KOPT-K1 (cell line): ENCODE measurements around the gene COL4A5.
"Not testable (repeated sequence)": the region's sequence is repeated elsewhere in the genome, so short reads cannot be mapped to it uniquely, and the experiment has no call there.

ENCODE experiments used
- H3K27ac ChIP-seq: fragments of 200-600 bp; sonication (generic); 2 replicates; pipeline ENCODE4 v1.5.1; 2016; ENCODE audit warnings: antibody characterized with exemption, mild to moderate bottlenecking, low read depth, low read length; ENCODE audit not compliant: poor library complexity, severe bottlenecking
- H3K36me3 ChIP-seq: fragments of 200-600 bp; sonication (generic); 2 replicates; pipeline ENCODE4 v1.5.1; 2017; ENCODE audit warnings: antibody characterized with exemption, mild to moderate bottlenecking, low read length, moderate library complexity; ENCODE audit not compliant: insufficient read depth
- H3K9me3 ChIP-seq: fragments of 200-600 bp; sonication (generic); 2 replicates; pipeline ENCODE4 v1.5.1; 2017; ENCODE audit warnings: antibody characterized with exemption, low read length, mild to moderate bottlenecking; ENCODE audit not compliant: insufficient read depth, poor library complexity, severe bottlenecking

The COL4A5 gene

DNA sequence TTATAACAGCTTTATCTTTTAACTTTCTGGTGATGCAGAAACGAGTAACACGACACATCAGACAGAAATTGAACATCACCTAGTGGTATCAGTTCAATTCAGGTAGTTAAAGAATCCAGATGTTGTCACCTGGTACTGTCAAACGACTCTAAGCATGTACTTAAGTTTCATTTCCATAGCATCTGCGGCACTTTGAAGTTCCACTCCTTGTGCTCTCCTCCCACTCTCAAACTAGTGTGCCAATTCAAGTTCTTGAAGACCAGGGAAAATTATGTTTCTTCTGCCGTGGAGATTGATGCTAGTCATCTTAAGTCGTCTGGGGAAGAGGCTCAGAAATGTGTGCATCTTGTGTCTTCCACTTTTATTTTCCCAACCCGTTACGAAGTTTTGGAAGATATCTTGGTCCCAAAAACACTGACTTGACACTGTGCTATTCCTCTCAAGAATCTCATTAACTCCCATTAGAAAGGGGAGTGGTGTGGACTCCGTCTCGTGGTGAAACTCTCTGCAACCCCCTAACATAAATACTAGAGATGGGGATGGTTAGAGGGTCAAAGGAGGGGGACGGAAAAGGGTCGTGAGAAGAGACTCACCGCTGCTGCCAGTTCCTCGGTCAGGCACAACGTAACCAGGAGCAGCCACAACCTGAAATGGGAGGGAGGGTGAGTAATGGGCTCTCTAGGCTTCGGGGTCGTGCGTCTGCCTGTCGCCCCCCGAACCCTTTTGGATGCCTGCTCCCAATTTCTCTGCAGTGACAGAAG lies 2.1 kb upstream of the COL4A5 start:
- no peaks in the 10 kb centered on the region for H3K9me3 ChIP-seq
- H3K27ac ChIP-seq: no peak overlapping the region
- no peaks in the 10 kb centered on the region for H3K36me3 ChIP-seq

DNA sequence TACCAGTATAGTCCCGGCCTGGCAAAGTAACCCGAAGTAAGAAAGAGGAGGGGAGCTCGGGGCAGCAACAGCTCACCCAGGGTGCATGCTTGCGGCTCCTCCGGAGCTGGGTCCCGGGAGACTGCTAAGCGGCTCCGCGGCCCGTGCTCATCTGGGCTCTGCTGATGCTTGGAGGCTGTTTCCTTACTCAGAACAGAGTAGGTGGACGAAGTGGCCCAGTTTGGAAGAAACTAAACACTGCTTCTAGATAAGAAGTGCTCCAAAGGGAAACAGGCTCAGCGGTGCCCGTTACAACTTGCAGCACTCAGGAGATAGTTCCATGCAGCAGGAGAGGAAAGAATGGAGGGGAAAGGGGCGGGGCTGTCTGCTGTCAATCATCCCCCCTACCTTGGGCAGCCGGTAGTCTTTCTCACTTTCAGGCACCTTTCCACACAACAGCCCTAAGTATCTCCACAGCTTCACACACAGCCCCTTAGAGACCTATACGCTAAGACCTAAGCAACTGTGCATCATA lies 1.5 kb upstream of the COL4A5 start, which contains the start of gene COL4A6:
COL4A6 (minus strand) TSS at position 313 of the 514 bp plus-strand sequence; CDS start at position 87, 226 bp downstream.
- Histone ChIP-seq H3K36me3 (no peaks in the 10 kb centered on the region), H3K9me3 (no peaks in the 10 kb centered on the region), H3K27ac (no peak within 1 kb of the TSS)

DNA sequence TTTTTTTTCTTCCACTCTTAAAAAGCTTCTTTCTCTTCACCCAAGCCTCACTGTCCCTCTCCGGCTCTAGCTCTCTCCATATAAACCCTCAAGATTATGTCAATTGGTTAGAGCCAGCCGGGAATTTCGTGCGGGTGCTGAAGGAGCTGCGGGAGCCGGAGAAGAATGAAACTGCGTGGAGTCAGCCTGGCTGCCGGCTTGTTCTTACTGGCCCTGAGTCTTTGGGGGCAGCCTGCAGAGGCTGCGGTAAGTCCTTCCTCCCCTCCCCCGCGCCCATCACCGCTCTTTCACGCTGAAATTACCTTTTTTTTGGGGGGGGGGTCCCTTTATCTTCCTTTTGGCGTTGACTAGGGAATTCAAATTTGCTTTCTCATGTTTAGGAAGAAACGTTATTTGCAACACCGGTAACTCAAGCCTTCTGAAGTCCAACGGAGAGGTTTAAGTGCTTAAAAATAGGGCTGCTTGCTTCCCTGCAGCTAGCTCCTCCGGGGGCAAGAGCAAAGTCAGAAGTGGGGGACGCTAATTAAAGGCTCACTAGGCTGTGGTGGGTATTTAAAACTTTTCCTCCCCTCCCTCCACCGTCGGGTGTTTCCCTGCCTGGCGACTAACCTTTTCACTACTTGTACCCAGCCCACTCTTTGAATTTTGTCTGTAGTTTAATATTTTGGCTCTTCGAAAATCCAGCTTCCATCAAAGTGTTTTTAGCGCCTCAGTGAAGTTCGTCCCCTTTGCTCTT lies 491 bp downstream of the COL4A5 start:
- Histone ChIP-seq H3K9me3 (no peaks in the 10 kb centered on the region), H3K27ac (no peak overlapping the region), H3K36me3 (no peaks in the 10 kb centered on the region)

DNA sequence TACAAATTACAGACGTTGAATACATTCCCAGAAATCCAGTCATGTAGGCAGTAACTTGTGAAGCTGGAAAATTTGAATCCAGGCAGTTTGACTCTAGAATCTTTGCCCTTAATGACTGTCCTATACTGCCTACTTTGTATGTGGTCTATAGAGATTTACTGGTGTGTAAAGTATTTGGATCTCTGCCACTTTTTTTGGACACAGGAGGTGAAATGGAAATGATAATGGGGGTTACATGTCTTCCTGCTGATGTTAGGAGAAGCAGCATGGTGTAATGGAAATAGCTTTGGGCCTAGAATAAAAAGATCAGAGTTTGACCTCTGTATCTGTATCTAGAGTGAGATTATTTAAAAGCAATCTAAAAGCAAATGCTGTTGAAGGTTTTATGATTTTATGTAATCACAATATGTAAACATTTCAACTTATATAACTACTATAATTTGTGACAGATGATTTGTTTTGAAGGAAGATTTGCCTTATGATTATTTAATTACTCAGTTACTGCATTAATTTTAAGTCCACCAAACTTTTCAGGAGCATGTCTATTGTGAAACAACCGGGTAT lies 3.3 kb downstream of the COL4A5 start:
- no peak overlapping the region for H3K27ac ChIP-seq
- no peaks in the 10 kb centered on the region for H3K9me3 ChIP-seq
- no peaks in the 10 kb centered on the region for H3K36me3 ChIP-seq

DNA sequence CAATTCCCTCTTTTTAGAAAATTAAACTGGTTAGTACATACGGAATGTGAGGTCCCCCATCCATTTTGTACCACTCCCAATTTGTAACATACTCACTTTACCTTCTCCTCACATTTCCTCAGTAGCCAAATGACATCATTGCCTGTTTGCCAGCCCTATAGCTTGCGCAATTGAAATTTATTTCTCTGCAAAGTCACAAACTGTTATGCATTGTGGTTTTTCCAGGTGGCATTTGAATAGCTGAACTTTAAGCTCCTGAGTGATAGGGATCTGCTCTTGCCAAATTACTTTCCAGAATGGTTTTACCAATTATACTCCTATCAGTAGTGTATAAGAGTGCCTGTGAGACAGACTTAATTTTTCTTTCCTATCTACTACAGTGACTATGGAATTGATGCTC lies 7.7 kb downstream of the COL4A5 start:
- Histone ChIP-seq H3K9me3 (no peaks in the 10 kb centered on the region), H3K27ac (no peak overlapping the region), H3K36me3 (no peaks in the 10 kb centered on the region)

DNA sequence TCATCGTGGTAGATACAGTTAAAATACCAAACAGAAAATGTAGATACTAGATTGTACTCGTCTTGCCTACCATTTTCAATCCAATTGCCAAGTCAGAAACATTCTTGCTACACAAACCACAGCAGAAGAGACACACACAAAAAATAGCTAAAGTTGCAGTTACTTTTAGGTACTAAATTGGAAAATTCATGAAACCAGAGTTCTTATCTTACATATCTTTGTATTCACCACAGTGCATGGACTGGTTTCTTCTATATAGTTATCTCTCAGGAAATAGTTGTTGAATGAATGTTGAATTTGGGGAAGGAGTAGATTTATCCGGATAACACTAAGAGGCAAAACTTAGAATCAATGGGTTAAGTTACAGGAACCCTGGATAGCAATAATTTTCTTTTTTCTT lies 14.2 kb downstream of the COL4A5 start:
- no peaks in the 10 kb centered on the region for H3K36me3 ChIP-seq
- H3K27ac ChIP-seq: no peak overlapping the region
- H3K9me3 ChIP-seq: no peaks in the 10 kb centered on the region

DNA sequence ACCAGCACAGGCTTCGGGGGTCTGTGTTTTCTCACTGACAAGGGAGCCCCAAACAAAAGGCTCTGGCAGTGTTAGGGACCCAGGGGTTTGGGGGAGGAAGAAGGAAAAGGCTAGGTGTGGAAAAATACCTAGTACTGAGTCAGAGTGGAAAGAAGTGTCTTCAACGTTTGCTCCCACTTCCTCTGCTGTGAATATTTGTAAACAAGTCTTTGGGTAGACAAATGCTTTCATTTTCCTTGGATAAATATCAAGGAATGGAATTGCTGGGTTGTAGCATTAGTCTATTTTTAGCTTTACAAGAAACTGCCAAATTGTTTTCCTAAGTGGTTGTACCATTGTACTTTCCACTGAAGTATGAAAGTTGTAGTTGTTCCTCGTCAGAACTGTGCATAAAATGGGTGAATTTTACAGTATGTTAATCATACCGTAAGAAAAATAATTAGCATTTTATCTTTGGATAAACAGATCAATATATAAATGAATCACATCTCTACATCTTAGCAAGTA lies 17.4 kb downstream of the COL4A5 start:
- H3K36me3 ChIP-seq: no peaks in the 10 kb centered on the region
- H3K9me3 ChIP-seq: no peaks in the 10 kb centered on the region
- no peak overlapping the region for H3K27ac ChIP-seq

DNA sequence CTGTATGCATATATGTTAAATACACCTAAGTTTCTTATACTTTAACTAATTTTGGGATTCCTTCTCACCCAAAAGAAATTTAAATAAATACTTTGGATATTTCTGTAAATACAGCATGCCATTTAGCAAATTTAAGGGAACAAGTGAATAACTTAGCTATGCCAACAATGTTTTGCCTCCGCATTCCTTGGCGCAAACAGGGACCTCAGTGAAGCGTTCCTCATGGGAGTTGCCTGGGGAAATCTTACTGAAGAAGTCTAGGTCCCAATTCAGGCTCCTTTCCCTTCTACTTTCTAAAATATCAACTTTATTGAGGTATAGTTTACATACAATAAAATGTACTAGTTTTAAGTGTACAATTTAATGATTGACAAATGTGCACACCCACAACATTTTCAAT lies 25.0 kb downstream of the COL4A5 start:
- Histone ChIP-seq H3K9me3 (no peaks in the 10 kb centered on the region), H3K27ac (no peak overlapping the region)

DNA sequence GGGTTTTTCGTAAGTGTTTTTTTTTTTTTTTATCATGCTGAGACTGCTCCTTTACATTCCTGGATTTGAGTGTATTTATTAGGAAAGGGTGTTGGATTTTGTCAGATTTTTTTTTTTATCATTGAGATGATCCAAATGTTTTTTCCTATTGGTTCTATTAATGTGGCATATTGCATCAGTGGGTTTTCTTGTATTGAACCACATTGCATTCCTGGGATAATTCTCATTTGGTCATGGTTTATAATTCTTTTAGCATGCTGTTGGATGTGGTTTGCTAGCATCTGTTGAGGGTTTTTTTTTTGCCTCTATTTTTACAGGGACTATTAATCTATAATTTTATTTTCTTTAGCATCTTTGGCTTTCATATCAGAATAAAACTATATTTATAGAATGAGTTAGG lies 28.8 kb downstream of the COL4A5 start:
- Histone ChIP-seq H3K27ac (no peak overlapping the region), H3K9me3 (no peaks in the 10 kb centered on the region), H3K36me3 (no peaks in the 10 kb centered on the region)

More for the DNA sequence above, 25.0 kb downstream of the COL4A5 start:
- no peaks in the 10 kb centered on the region for H3K36me3 ChIP-seq

DNA sequence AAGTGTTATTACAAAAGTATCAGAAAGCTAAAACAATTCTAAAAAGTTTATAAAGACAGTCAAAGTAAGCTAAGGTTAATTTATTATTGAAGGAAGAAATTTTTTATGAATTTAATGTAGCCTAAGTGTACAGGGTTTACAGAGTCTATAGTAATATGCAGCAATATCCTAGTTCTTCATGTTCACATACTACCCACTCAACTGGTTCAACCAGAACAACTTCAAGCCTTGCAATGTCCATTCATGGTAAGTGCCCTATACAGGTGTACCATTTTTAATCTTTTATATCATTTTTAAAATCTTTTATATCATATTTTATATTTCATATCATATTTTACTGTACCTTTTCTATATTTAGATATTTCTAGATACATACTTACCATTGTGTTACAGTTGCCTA lies 34.3 kb downstream of the COL4A5 start:
- no peak overlapping the region for H3K27ac ChIP-seq
- H3K9me3 ChIP-seq: no peaks in the 10 kb centered on the region
- H3K36me3 ChIP-seq: no peaks in the 10 kb centered on the region

DNA sequence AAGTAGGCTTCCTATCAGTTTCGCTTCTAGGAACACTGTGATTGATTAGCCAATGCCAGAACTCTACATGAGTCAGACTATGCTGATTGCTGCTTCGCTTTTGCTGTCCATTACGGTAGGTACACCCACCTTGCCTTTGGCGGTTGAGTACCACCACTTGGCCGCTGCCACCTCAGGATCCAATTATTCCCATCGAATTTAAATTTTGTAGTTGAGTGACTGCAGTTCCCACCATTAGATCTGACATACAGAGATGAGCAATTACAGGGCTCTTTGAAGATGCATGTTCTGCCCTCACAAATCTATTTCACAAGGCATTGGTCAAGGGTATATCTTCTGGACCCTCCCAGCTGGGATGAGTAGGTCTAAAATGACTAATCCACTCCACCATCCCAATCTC lies 41.9 kb downstream of the COL4A5 start:
- not testable (repeated sequence) for H3K9me3 ChIP-seq, H3K27ac ChIP-seq, H3K36me3 ChIP-seq

DNA sequence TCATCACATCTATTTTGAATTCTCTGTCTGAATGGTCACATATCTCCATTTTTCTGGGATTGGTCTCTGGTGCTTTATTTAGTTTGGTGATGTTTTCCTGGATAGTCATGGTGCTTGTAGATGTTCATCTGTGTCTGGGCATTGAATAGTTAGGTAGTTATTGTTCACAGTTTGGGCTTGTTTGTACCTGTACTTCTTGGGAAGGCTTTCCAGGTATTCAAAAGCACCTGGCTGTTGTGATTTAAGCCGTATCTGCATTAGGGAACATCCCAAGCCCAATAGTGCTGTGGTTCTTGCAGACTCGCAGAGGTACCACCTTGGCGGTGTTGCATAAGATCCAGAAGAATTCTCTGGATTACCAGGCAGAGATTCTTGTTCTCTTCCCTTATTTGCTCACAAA lies 44.6 kb downstream of the COL4A5 start:
- Histone ChIP-seq H3K36me3 (no peaks in the 10 kb centered on the region), H3K9me3 (no peaks in the 10 kb centered on the region), H3K27ac (no peak overlapping the region)

DNA sequence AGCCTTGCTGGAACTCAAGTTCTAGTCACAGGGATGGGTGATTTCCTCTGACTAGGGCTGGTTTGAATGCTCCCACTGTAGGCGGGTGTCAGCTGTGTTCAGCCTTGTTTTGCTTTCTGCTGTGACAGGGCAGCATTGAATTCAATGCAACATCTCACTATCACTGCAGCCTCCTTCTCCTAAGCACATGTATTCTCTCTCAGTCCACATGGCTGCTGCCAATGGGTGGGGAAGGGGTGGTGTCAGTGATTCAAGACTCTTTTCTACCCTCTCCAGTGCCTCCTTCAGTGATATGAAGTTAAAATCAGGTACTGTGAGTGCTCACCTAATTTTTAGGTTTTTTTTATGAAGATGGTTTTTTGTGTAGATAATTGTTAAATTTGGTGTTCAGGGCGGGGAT lies 46.3 kb downstream of the COL4A5 start:
- Histone ChIP-seq H3K36me3 (no peaks in the 10 kb centered on the region), H3K9me3 (no peaks in the 10 kb centered on the region), H3K27ac (no peak overlapping the region)

DNA sequence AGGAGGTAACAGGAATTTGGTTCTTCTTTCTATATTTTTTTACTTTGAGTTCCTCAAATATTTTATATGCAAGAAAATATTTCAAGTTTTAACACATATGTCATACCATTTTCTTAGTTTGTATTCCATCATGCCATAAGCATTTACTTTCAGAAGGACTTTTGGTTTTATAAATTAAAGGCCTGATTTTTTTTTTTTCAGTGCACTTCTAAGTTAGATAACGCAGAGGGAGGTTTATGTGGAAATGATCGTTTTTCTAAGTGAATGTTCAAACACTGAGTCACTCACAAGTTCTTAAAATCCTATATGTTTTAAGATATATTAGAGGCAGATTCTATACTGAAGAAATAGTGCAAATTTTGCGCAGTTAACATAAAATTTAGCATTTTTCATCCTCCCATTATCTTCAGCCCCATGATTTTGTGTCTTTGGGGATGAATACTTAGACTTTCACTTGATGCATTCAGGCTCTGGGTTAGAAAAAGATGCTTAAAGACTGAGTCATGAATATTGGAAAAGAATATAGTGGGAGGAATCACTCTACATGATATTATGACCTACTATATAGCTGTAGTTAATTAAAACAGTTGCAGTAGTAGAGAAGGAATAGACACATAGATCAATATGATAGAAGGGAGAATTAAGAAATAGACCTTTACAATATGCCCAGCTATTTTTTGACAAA lies 54.9 kb downstream of the COL4A5 start:
- Histone ChIP-seq H3K36me3 (no peaks in the 10 kb centered on the region), H3K27ac (no peak overlapping the region), H3K9me3 (no peaks in the 10 kb centered on the region)

DNA sequence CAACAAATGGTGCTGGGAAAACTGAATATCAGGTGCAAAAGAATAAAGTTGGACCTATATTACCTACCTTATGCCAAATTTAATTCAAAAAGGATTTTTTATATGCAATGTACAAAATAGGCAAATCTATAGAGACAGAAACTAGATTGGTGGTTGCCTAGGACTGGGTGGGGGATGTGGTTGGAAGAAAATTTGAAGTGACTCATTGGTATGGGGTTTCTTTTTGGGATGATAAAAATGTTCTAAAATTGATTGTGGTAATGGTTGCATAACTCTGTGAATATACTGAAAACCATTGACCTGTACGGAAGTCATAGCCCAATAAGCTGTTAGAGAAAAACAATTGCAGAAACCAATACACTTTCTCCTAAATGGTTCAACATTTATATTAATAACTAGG lies 72.1 kb downstream of the COL4A5 start:
- Histone ChIP-seq H3K27ac (no peak overlapping the region), H3K36me3 (no peaks in the 10 kb centered on the region), H3K9me3 (no peaks in the 10 kb centered on the region)
